Activated naive CD4-positive, alpha-beta T cell treated with anti-CD3 and anti-CD28 coated beads, Interleukin-2, amount 50 U/mL, for 16 hours (primary cell): ENCODE results near the gene MEGF10.

Experiments used
- DNase-seq: peaks from one replicate; pipeline ENCODE4 v3.0.0-alpha.2; 2020

MEGF10 gene

DNA sequence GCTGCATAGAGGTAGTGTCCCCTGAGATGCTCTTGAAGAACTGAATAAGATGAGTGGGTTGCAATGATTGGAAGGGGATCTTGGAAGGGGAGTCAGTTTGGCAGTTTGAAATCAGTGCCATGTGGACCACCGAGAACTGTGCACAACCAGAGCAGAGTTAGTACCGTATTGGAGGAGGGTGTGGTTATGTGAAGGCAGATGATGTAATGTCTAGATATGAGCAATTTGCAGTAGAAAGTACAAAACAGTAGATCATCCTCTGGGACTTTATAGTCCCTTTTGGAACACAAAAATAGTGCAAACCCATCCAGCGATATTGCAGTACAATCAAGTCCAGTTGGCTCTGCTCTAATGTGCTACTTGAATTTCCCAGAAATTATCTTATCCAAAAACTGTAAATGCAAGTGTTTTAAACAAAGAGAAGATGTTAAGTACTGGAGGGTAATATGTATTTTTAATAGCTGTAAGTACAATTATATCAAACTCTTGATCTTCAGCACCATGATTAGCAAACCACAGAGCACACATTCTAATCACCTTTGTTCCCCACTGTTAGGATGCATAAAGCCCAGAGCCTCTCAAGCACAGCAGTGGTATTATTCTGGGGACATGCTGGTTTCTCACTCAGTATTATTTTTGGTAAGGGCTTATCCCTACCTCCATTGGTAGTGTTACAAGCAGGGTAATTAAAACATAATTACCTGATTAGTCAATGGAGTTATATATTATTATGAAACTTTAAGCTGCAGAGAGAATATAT, 41.5 kb downstream of the MEGF10 start:
- no peak for DNase-seq

DNA sequence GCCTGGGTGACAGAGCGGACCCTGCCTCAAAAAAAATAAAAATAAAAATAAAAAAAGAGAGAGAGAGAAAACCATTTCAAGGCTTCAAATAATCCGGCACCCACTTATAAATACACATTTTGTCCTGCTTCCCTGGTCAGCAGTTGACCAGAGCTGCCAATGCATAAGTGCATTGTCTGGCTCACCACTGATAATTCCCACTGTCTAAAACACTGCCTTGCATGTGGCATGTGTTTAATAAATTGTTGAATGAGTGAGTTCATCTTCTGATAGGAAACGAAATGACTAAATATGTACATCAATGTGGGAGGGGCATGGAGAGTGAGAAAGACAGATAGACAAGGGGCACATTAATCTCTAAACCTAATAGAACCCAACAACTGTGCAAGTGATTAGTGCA, 42.9 kb downstream of the MEGF10 start:
- no peak for DNase-seq

DNA sequence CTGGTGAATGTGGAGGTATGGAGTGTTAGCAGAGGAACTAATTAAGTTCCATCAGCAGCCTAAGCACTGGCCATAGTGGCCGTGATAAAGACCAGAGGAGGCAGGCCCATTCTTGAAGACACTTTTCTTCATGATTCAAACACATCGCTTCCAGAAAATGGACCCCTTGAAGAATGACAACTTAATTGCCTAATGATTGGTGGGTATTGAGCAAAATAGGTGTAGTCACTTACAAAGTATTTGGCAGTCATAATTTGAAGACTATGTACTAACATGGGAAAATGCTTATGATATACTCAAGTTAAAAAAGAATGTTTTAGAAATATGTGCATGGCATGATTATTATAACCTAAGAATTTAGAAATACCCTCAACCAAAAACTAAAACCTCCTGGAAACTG, 44.8 kb downstream of the MEGF10 start:
- DNase-seq = no peak

DNA sequence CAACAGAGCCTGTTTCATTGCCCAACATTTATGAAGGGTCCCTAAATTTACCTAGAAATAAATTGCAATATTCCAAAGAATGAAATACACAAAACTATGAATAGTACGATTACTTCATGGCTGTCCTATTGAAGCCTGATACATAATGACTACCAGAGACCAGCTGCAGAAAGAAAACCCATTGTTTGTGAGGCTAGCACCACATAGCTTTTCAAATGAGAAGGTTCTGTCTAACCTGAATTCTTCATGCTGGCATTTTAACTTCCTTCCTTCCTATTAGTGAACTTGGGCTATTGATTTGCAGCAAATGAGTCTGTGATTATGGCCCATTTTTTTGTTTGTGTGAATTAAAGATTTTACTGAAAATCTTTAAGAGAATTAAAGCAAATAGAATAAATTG, 47.3 kb downstream of the MEGF10 start:
- no peak for DNase-seq

DNA sequence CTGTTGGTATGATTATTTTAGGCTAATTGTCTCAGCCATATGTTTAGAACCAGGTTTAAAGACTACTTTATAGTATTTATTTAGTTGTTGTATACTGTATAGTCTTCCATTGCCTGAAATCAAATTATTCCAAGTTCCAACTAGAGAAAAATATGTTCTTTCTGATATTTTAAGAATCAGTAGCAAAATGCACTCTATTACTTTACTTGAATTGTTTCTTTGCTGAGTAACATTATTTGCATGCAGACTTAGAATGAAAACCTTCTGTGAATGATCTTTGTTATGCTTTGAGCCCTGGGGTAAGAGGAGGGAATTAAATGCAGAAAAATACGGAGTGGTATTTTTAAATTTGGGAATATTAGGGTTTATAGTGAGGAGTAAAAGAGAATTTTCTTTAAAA, 47.9 kb downstream of the MEGF10 start:
- DNase-seq = no peak

DNA sequence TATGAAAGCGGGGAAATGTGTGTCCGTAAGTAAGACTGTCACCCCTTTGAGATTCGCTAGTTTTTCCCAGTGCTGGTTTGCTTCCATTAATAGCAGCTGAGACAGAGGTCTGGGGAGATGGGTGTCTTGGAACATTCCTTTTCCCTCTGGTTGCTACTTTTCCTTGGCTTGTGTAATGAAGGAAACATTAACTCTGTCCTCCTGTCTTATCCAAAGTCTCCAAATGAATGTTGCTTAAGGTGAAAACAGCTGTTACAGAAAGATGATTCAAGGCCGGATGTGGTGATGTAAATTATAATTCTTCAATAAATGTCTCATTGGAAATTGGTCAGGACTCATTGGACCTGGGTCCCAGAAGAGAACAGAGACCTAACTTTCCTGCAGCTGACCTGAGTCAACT, 50.0 kb downstream of the MEGF10 start:
- DNase-seq = no peak

DNA sequence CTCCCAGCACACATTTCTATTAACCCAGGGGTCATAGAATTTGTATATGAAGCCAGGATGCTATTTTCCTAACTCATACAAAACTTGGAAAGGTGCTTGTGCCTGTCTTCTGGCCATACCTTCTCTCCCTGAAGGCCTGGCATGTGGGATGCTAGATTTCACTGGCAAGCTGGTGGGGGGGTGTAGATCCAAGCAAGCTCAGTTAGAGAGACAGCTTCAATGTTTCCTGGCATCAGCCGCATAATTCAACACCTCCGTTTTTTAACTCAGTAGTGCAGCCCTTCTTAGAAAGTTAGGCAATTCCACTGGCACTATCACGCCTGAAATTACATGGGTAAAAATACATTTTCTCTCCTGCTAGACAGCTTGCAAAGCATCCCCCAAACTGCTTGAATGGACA, 51.8 kb downstream of the MEGF10 start:
- DNase-seq = no peak

DNA sequence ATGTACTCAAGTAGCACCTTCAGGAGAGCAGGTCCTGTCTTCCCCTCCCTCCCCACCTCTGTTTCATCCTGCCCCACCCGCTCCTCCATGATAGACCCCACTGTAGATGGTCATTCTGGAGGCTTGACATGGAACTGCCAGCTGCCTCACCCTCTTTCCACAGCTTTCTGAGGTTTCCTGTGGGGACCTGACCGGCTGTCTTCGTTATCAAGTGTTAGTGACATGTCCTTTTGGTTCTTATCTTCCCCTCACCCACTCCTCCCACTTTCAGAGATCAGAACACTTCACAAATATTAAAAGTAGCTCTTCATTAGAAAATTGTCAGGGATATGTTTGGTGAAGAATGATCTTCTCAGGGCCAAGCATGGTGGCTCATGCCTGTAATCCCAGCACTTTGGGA, 52.7 kb downstream of the MEGF10 start:
- no peak for DNase-seq

DNA sequence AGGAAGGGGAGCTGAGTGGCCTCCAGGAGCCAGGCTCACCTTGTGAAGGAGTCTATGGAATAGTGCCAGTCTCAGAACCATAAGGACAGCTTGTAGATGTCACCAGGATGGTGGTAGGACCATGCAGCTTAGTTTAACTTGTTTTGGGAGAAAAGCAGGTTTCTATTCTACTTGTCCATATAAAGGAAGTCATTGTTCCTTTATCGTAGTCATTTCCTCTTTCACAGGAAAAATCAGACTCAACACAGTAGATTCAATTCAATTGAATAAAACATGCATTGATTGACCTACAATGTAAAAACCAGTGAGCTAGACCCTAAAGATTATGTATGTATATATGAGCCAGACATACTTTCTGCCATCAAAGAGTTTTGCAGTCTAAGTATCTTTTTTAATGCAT, 53.3 kb downstream of the MEGF10 start:
- DNase-seq = no peak

DNA sequence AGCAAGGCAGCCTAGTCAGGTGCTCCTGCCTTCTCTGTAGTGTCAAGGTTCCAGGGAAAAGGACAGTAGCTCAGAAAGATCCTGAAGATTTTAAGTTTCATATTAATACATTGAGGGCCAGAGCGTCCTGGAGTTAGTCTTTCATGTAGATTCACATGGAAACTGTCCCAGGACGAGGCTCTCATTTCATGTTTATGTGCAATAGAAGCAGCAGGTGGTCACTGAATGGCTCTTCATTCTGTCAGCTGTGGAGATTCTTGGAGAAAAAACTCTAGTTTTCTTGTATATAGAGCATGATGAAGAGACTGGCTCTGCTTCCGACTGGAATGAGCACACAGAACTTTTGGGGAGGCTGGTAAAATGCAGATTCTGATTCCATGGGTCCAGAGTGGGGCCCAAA, 54.3 kb downstream of the MEGF10 start:
- no peak for DNase-seq

DNA sequence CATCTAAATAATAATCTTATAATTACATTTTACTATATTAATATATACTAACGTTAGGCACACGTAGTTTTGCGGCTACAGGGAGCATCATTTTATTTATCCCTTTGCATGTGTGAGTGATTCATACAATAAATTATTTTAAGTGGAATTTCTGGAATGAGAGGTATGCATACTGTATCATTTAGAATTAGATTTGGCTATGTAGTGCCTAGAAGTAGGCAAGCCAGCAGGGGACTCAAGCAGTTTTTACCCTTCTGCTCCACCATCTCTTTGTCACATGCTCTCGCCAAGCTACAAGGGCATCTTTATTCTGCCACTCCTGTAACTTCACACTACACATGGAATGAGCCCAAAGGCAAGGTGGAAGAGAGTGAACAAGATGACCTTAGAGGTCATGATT, 60.8 kb downstream of the MEGF10 start:
- DNase-seq = no peak

DNA sequence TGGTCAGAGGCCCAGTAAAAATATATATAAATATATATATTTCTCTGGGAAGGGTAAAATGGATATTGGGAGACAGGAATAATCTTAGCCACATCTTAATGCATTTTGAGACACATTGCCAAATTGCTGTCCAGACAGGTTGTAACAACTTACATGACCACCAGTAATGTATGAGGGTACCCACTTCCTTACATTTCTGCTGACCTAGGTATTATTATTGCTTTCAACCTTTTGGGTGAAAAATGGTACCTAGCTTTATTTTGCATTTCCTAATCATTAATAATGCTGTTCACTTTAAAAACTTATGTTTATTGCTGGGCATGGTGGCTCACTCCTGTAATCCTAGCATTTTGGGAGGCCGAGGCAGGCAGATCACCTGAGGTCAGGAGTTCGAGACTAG, 61.5 kb downstream of the MEGF10 start:
- no peak for DNase-seq

DNA sequence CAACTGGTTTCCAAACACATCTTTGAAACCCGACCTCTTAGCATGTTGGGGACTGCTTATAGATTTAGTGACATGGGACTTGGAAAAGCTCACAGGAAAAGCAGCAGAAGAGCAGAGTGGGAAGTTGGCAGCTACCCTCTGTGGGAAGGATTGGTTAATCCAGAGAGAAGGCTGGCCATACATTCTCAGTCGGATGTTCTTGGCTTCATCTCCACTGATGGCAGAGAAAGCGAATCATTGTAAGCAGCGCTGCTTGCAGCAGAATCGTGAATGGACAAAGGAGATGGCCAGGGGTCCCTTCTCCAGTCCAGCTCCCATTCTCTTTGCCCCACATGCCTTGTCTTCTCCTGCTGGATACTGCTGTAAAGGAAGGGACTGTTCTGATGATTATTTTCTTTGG, 62.7 kb downstream of the MEGF10 start:
- no peak for DNase-seq

DNA sequence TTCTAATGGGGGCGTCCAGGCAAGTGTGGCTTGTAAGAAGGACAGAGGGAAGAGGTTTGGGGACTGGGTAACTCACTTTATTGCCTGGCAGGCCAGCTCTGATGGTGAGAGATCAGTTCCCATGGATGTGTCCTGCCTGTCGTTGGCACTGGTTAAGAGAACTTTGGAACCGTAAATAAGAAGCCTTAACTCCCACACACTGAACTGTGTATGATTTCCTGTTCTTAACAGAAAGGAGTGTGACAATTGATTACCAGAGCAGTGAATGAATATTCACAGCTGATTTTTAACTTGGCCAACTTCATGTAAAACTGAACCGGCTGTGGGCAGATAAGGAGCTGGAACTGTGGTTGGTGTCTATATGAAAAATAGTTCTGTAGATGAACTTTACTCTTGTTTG, 63.2 kb downstream of the MEGF10 start:
- no peak for DNase-seq

DNA sequence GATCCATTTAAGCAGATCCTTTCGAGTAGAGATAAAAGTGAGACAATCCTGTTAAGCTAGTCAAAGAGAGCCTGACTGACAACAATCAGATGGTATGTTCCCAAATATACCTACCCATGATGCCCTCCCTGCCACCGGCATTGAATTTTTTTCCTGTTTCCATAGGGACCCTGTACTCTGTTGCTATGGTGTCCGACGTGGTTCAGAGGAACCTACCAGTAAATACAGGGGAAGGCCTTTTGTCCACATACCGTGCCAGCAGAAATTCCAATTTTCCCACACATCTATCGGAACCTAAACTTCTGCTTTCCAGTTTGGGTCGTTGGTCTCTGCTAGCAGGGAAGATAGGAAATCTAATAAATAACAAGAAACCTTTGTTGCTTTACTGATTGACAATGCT, 64.7 kb downstream of the MEGF10 start:
- DNase-seq = no peak

DNA sequence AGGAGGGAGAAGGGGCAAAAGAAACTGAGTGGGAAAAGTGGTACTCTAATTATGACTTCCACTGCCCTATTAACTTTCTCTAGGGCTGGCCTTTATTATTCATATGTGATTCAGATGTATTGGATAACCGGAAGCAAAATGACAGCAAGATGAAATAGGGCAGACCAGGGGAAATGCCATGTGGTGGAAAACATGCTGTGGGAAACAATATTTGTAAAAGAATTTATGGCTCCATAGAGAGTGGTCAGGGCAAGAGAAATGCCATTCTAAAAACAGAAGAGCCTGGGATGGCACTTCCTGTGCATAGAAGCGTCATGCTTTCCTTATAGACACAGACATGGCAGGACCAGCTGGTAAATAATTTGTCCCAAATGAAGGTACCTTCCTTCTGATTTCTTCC, 67.7 kb downstream of the MEGF10 start:
- DNase-seq = no peak

DNA sequence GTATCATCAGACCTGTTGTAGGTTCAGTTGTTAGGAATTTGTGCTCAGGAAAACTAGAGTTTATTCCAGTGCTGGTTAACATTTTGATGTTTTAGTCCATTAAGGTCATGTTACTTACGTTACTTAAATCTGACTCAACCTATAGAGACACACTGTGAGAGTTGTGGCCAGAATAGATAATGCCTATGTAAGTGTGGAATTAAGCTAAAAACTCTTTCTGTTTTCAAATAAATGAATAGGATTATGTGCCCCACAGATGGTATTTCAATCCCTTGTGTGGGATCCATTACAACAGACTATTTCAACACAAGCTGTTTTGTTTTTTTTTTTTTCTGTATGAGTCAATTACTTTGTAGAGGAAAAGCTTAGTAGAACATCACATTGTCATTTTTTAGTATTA, 68.1 kb downstream of the MEGF10 start:
- no peak for DNase-seq

DNA sequence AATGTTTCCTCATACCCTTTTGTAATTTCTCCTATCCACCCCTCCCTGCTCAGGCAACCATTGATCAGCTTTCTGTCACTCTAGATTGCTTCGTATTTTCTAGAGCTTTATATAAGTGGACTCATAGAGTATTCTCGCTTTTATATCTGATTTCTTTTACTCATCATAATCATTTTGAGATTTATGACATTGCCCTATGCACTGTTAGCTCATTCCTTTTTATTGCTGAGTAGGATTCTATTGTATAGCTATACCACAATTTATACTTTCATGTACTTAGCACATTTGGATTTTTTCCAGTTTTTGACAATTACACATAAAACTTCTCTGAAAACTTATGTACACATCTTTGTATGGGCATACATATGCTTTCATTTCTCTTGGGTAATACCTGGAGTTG, 68.9 kb downstream of the MEGF10 start:
- DNase-seq = no peak

DNA sequence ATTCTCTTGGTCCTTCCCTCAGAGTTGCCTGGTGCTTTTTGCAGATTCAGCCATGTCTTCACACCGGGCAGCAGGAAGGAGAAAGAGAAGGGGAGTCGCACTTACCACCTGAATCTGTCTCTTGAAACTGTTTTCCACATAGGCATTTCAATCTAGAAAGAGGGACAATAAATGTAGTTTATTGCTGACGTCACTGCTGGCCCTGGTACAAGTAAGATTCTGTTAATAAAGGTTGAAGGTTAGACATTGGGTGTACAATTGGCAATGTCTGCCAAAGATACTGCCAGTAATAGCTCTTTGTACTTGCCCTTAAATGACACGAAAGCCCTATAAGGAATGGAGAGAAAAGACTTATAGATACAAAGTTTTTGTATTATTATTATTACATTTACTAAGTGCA, 72.8 kb downstream of the MEGF10 start:
- no peak for DNase-seq

DNA sequence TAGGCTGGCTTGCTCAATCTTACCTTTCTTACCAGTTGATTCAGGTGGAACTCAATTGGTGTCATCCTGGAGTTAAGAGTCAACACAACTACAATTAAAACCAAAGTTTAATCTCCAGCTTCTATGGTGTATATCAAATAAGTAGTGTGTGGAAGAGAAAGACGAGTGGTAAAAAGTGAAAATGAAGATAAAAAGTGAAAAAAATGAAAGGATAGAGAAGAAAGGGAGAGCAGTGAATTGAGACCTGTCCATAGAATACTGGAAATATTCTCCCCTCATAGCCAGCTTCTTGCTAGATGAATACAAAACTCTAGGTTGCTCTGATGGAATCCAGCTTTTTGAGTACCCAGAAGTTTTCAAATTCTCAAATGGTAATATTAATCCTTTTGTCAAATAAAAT, 76.4 kb downstream of the MEGF10 start:
- DNase-seq = no peak

DNA sequence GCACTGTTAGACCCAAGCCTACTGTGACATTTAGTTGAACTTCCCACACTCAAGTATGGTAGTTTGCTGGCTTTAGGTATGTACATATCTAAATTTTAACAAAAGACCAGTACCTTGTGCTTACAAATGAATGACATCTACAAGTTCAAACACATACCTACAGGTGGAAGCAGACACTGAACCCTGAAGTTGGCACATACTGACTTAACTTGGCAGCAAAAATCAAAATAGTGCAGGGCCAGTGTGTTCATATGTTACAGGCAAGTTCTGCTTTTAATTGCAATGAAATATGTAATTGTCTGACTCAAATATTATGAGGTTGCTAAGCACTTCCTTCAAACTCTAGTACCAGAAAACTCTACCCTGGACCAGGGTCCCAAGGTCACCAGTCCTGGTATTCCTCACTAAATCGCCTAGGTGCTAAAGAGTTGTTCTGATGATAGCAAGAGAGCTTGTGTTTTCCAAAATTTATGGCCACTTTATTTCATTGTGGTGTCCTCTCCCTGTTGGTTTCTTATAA, 77.4 kb downstream of the MEGF10 start:
- DNase-seq = no peak

DNA sequence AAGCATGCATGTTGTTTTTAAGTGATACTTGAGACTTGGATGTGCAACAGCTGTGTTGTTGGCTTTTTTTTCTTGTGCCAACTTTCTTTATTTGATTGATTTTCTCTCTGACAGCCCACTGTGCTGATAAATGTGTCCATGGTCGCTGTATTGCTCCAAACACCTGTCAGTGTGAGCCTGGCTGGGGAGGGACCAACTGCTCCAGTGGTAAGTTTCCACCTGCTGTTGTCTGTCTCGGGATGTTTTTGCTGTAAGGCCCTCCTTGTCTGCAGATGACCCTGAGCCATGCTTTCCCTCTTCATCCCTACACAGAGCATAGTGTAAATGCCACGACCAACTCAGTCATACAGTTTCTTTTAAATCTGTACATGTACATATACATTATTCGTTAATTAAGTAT, 79.2 kb downstream of the MEGF10 start:
- DNase-seq = no peak

DNA sequence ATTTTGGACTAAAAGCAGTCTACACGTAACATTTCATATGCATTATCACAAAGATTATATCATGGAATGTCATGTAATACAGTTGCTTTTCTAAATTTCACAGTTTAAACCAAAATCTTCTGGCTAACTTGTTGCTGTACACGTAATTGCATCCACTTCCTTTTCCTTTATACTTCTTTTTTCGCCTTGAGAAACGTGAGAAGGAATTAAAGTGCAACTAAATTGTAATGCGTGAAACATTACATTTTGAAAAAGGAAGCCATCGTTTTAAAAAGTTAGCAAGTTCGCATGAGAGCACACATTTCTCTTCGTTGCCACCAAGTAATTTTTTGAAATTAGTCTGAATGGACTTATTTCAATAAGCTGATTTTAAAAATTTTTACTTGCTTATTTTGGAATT, 80.0 kb downstream of the MEGF10 start:
- DNase-seq = no peak

DNA sequence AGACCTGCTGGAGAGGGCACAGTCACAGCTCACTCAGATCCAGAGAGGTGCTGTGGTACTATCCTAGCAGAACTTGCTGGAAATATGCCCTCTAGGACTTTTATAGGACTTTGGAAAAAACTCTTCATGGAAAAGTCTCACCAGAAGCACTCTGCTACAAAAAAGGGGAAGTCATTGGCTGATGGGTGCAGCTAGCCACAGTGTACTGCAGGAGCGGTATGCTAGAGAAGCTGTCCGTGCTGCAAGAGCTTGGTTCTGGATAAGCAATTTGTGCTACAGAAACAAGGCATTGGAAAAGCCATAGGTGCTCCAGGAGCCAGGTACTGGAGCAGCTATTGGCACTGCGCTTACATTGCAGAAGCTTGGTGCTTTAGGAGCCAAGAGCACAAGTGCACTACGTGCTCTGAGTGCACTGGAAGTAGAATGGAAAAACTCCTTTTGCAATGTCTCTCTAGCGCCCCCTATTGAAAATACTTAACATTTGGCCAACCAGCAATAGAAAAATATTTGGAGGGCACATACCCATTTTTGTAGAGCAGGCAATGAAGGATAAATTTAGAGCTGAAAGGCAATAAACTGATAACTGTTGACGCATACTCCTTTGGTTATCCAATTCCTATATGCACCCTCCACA, 83.4 kb downstream of the MEGF10 start:
- DNase-seq = no peak

DNA sequence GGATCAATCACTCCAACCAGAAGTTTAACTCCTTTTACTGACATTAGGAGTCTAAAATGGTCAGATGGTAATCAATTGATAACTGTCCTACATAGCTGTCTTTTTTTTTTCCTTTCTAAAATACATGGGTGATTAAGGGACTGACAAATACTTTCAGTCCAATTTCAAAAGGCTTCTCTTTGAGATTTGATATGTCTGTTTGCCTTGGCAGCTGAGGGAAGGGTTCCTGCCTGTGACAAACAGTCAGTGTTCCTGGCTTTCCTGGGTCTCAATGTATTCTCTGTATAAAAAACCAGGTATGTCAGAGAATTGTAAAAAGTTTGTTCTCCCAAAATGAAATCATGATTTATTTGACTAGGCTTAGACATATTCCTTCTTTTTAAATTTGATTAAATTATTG, 84.5 kb downstream of the MEGF10 start:
- no peak for DNase-seq
